Neural progenitor cell (in vitro differentiated cells): ENCODE results near the gene RASGRP4. TPM values are rescaled to one million over a fixed set of nuclear protein-coding genes. Genes with fewer than 3 reads are reported as not detected.

Experiments used
- DNase-seq: peaks from one replicate; pipeline ENCODE4 v3.0.0-alpha.2; 2016; ENCODE audit warnings: low spot score
- H2AFZ ChIP-seq: fragments of 200-600 bp; sonication (generic); replicated peaks from 2 replicates; pipeline ENCODE4 v1.6.1; 2016; ENCODE audit warnings: antibody characterized with exemption
- H3F3A ChIP-seq: fragments of 200-600 bp; sonication (generic); 2 replicates; pipeline ENCODE4 v1.6.1; 2016; ENCODE audit warnings: antibody characterized with exemption, low read depth
- H3K27ac ChIP-seq: fragments of 200-600 bp; sonication (generic); 2 replicates; pipeline ENCODE4 v1.5.1; 2016; ENCODE audit warnings: mild to moderate bottlenecking
- H3K27me3 ChIP-seq: fragments of 200-600 bp; sonication (generic); 2 replicates; pipeline ENCODE4 v1.6.1; 2016; ENCODE audit warnings: mild to moderate bottlenecking, moderate library complexity
- H3K36me3 ChIP-seq: fragments of 200-600 bp; sonication (generic); 2 replicates; pipeline ENCODE4 v1.5.1; 2016
- H3K4me1 ChIP-seq: fragments of 200-600 bp; sonication (generic); 2 replicates; pipeline ENCODE4 v1.6.1; 2016; ENCODE audit warnings: mixed run types
- H3K4me2 ChIP-seq: fragments of 200-600 bp; sonication (generic); 2 replicates; pipeline ENCODE4 v1.6.1; 2016
- H3K4me3 ChIP-seq: fragments of 200-600 bp; sonication (generic); 2 replicates; pipeline ENCODE4 v1.5.1; 2016
- H3K79me2 ChIP-seq: fragments of 200-600 bp; sonication (generic); 2 replicates; pipeline ENCODE4 v1.6.1; 2016; ENCODE audit warnings: low read depth
- H3K9ac ChIP-seq: fragments of 200-600 bp; sonication (generic); 2 replicates; pipeline ENCODE4 v1.6.1; 2016
- H3K9me3 ChIP-seq: fragments of 200-600 bp; sonication (generic); 2 replicates; pipeline ENCODE4 v1.5.1; 2016; ENCODE audit warnings: low read depth
- H4K20me1 ChIP-seq: fragments of 200-600 bp; sonication (generic); 2 replicates; pipeline ENCODE4 v1.6.1; 2016; ENCODE audit warnings: low read depth
- H3K27ac Mint-ChIP-seq: 3 replicates; pipeline ENCODE4 v1.8.0; 2021; ENCODE audit warnings: mixed read lengths
- H3K27me3 Mint-ChIP-seq: 2 replicates; pipeline ENCODE4 v1.8.0; 2022; ENCODE audit warnings: low read depth, mild to moderate bottlenecking, inconsistent platforms, moderate library complexity, mixed read lengths; ENCODE audit not compliant: insufficient read depth
- H3K36me3 Mint-ChIP-seq: 3 replicates; pipeline ENCODE4 v1.8.0; 2021; ENCODE audit warnings: mixed read lengths
- H3K4me1 Mint-ChIP-seq: 3 replicates; pipeline ENCODE4 v1.8.0; 2021; ENCODE audit warnings: mixed read lengths
- H3K4me3 Mint-ChIP-seq: 3 replicates; pipeline ENCODE4 v1.8.0; 2021; ENCODE audit warnings: mild to moderate bottlenecking, moderate library complexity, mixed read lengths
- H3K9me3 Mint-ChIP-seq: 3 replicates; pipeline ENCODE4 v1.8.0; 2020; ENCODE audit warnings: mixed read lengths
- EZH2 ChIP-seq: fragments of 200-600 bp; sonication (generic); IDR thresholded peaks from 2 replicates; pipeline ENCODE4 v1.6.1; 2017; ENCODE audit warnings: antibody characterized with exemption, mild to moderate bottlenecking, moderate library complexity
- EZH2phosphoT487 ChIP-seq: fragments of 200-600 bp; sonication (generic); IDR thresholded peaks from 2 replicates; pipeline ENCODE4 v1.6.1; 2017; ENCODE audit warnings: antibody characterized with exemption
- total RNA-seq: library from RNA; depleted of rRNA; stranded (reverse); fragments of >200 nt; gene quantifications from 2 replicates; pipeline ENCODE4 v1.2.3, GENCODE V29; 2015; ENCODE audit warnings: low replicate concordance
- TF ChIP-seq, protein P1 (sequence below): fragments of 200-600 bp; sonication (generic); IDR thresholded peaks from 2 replicates; pipeline ENCODE4 v1.5.1; 2017; ENCODE audit warnings: antibody characterized with exemption, mild to moderate bottlenecking

Gene RASGRP4
- total RNA-seq, 1 donor from 2014 or later: not detected

DNA sequence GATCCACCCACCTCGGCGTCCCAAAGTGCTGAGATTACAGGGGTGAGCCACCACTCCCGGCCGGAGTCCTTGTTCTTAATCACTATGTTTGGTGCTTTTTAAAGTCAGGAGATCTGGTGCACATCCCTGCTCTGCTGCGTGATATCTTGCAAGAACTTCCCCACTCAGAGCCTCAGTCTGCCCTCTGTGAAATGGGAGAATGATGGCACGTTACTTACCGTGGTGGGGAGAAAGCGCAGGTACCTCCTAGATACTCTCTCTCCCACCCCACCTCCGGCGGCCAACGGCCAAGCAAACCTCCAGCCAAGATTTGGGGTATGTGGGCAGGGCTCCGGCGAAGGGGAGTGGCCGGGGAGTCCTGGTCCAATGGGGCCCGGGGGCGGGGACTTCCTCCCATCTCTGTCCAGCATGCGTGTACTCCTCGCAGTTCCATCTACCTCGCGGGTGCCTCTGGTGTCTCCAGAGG is 7.3 kb upstream of the RASGRP4 start, which contains the start of gene RYR1:
Gene RYR1, plus strand, starts transcription at position 424 of the 466 bp plus-strand sequence. CDS start 139 bp downstream, outside the sequence.
- Histone ChIP-seq H3K4me1 (peaks cover 17% of the 10 kb centered on the region), H3K79me2 (no peaks in the 10 kb centered on the region), H3K27ac (no peak within 1 kb of the TSS), H3K27me3 (no peaks in the 10 kb centered on the region), H3K9ac (no peak within 1 kb of the TSS), H3K9me3 (no peaks in the 10 kb centered on the region), H3K4me2 (peak within 1 kb of the TSS; percentile 83), H4K20me1 (peaks cover 4% of the 10 kb centered on the region), H3K36me3 (no peaks in the 10 kb centered on the region), H2AFZ (no peak within 1 kb of the TSS), H3K4me3 (peak within 1 kb of the TSS; percentile 42), H3F3A (peaks cover 45% of the 10 kb centered on the region)
- Mint-ChIP-seq H3K27ac (no peak within 1 kb of the TSS), H3K27me3 (peaks cover 9% of the 10 kb centered on the region), H3K4me1 (peaks cover 14% of the 10 kb centered on the region), H3K9me3 (no peaks in the 10 kb centered on the region), H3K36me3 (no peaks in the 10 kb centered on the region), H3K4me3 (peak within 1 kb of the TSS; percentile 83)
- TF ChIP-seq EZH2phosphoT487 (no peak), EZH2 (no peak)
- TF ChIP-seq, protein P1, sequence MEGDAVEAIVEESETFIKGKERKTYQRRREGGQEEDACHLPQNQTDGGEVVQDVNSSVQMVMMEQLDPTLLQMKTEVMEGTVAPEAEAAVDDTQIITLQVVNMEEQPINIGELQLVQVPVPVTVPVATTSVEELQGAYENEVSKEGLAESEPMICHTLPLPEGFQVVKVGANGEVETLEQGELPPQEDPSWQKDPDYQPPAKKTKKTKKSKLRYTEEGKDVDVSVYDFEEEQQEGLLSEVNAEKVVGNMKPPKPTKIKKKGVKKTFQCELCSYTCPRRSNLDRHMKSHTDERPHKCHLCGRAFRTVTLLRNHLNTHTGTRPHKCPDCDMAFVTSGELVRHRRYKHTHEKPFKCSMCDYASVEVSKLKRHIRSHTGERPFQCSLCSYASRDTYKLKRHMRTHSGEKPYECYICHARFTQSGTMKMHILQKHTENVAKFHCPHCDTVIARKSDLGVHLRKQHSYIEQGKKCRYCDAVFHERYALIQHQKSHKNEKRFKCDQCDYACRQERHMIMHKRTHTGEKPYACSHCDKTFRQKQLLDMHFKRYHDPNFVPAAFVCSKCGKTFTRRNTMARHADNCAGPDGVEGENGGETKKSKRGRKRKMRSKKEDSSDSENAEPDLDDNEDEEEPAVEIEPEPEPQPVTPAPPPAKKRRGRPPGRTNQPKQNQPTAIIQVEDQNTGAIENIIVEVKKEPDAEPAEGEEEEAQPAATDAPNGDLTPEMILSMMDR: no peak
- DNase-seq: peak; percentile 95

DNA sequence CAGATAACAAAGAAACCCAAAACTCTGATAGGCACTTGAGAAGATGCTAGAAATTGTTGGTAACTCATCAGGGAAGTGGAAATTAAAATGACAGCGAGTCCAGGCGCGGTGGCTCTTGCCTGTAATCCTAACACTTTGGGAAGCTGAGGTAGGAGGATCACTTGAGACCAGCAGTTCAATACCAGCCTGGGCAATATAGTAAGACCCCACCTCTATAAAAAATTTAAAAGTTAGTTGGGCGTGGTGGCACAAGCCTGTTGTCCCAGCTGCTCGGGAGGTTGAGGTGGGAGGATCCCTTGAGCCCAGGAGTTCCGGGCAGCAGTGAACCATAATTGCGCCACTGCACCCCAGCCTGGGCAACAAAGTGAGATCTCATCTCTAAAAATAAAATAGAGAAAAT is 4.9 kb upstream of the RASGRP4 start:
- Histone ChIP-seq H4K20me1 (peaks cover 4% of the 10 kb centered on the region), H3K4me1 (peaks cover 22% of the 10 kb centered on the region), H3K9me3 (no peaks in the 10 kb centered on the region), H3F3A (peaks cover 45% of the 10 kb centered on the region), H3K36me3 (no peaks in the 10 kb centered on the region), H3K79me2 (no peaks in the 10 kb centered on the region), H2AFZ (no peak overlapping the region), H3K27ac (no peak overlapping the region), H3K27me3 (no peaks in the 10 kb centered on the region), H3K4me3 (no peak overlapping the region), H3K4me2 (no peak overlapping the region), H3K9ac (no peak overlapping the region)
- Mint-ChIP-seq H3K9me3 (no peaks in the 10 kb centered on the region), H3K27ac (no peak overlapping the region), H3K4me3 (no peak overlapping the region), H3K4me1 (peaks cover 23% of the 10 kb centered on the region), H3K36me3 (no peaks in the 10 kb centered on the region), H3K27me3 (peaks cover 13% of the 10 kb centered on the region)
- TF ChIP-seq, protein P1: no peak
- no peak for TF ChIP-seq EZH2
- no peak for TF ChIP-seq EZH2phosphoT487
- no peak for DNase-seq

DNA sequence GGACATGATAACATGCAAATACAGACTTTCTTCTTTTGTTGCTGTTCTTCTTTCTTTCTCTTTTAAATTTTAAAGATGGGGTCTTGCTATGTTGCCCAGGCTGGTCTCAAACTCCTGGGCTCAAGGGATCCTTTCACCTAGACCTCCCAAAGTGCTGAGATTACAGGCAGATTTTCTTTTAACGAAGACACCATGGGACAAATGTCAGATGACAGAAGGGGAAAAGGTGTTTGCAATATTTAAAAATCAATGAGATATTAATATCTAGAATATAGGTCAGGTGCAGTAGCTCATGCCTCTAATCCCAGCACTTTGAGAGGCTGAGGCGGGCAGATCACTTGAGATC is 3.8 kb upstream of the RASGRP4 start:
- peaks cover 13% of the 10 kb centered on the region for H3K27me3 Mint-ChIP-seq
- Histone ChIP-seq H3K9ac (no peak overlapping the region), H3K79me2 (no peaks in the 10 kb centered on the region), H3K9me3 (no peaks in the 10 kb centered on the region), H3K27ac (no peak overlapping the region), H3K36me3 (no peaks in the 10 kb centered on the region), H4K20me1 (no peaks in the 10 kb centered on the region), H3K4me1 (peaks cover 21% of the 10 kb centered on the region), H3F3A (peaks cover 34% of the 10 kb centered on the region), H3K4me2 (no peak overlapping the region), H3K4me3 (no peak overlapping the region), H3K27me3 (no peaks in the 10 kb centered on the region), H2AFZ (no peak overlapping the region)
- no peak for DNase-seq
- H3K4me3 Mint-ChIP-seq: no peak overlapping the region
- TF ChIP-seq EZH2phosphoT487 (no peak), EZH2 (no peak)
- TF ChIP-seq, protein P1: no peak
- H3K9me3 Mint-ChIP-seq: no peaks in the 10 kb centered on the region
- H3K4me1 Mint-ChIP-seq: peaks cover 21% of the 10 kb centered on the region
- no peak overlapping the region for H3K27ac Mint-ChIP-seq
- no peaks in the 10 kb centered on the region for H3K36me3 Mint-ChIP-seq
